Upper lobe of right lung (tissue), 1 donor: Measurements from ENCODE around the gene FASN. TPM values are rescaled to one million over a fixed set of nuclear protein-coding genes. Genes with fewer than 3 reads are reported as not detected.

Source experiments
- ATAC-seq: fragments of 200-7000 bp; cut with Tn5 transposase; one replicate; pipeline ENCODE4 v1.9.1; 2020; ENCODE audit warnings: mild to moderate bottlenecking, moderate library complexity
- DNase-seq: peaks from one replicate; pipeline ENCODE4 v3.0.0-alpha.2; 2020
- H3K27ac ChIP-seq: fragments of 200-600 bp; one replicate; pipeline ENCODE4 v1.8.0; 2022
- H3K27me3 ChIP-seq: fragments of 200-600 bp; one replicate; pipeline ENCODE4 v1.8.0; 2022; ENCODE audit warnings: mild to moderate bottlenecking
- H3K36me3 ChIP-seq: fragments of 200-600 bp; one replicate; pipeline ENCODE4 v1.8.0; 2022
- H3K4me1 ChIP-seq: fragments of 200-600 bp; one replicate; pipeline ENCODE4 v1.8.0; 2022
- H3K4me3 ChIP-seq: fragments of 200-600 bp; one replicate; pipeline ENCODE4 v1.8.0; 2022; ENCODE audit warnings: mild to moderate bottlenecking
- H3K9me3 ChIP-seq: fragments of 200-600 bp; one replicate; pipeline ENCODE4 v1.8.0; 2022
- CTCF ChIP-seq: fragments of 200-600 bp; IDR thresholded peaks from one replicate; pipeline ENCODE4 v1.8.0; 2022; ENCODE audit warnings: antibody characterized with exemption
- intact Hi-C: fragments of 100-400 bp; cut with DNase I; formaldehyde crosslinking; loops from one replicate; pipeline ENCODE4 v1.11.0; 2022
- total RNA-seq: library from RNA; stranded (reverse); fragmentation: NEBNext Ultra II Directional; extraction: Animal tissue kit (Norgen Biotek cat#: 25700); gene quantifications from one replicate; pipeline ENCODE4 v1.2.1, GENCODE V29; 2021
- donor health status: DM: no; HTN: yes; CAD: no; lungs with severe emphysema.

Gene FASN
- total RNA-seq, 1 donor from 2014 or later = 432 TPM

DNA sequence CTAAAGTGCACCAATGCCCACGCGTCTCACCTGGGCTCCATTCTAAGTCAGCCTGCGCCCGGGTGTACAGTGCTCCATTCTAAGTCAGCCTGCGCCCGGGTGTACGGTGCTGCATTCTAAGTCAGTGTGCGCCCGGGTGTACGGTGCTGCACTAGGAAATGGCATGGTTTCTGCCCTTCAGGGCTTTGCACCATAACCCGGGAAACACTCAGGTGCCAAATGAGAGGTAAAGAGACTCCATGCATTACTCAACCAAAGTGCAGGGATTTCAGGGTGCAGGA, 29.2 kb upstream of the FASN start:
- ATAC-seq (no peak), DNase-seq (no peak)
- no peak for TF ChIP-seq CTCF
- no peaks in the 10 kb centered on the region for H3K36me3 ChIP-seq
- no peaks in the 10 kb centered on the region for H3K27me3 ChIP-seq
- H3K4me3 ChIP-seq = no peak overlapping the region
- H3K9me3 ChIP-seq = no peaks in the 10 kb centered on the region
- no peak overlapping the region for H3K27ac ChIP-seq
- no peaks in the 10 kb centered on the region for H3K4me1 ChIP-seq
- intact Hi-C loops = no loop called here

GRCh38 chr17:82126556-82127314, 28.7 kb upstream of the FASN start:
- Histone ChIP-seq H3K27me3 (no peaks in the 10 kb centered on the region), H3K36me3 (no peaks in the 10 kb centered on the region), H3K9me3 (no peaks in the 10 kb centered on the region), H3K4me1 (no peaks in the 10 kb centered on the region), H3K27ac (peak overlapping the region; percentile 24), H3K4me3 (no peak overlapping the region)
- ATAC-seq (peak; percentile 28), DNase-seq (no peak)
- intact Hi-C loops = no loop called here
- no peak for TF ChIP-seq CTCF

DNA sequence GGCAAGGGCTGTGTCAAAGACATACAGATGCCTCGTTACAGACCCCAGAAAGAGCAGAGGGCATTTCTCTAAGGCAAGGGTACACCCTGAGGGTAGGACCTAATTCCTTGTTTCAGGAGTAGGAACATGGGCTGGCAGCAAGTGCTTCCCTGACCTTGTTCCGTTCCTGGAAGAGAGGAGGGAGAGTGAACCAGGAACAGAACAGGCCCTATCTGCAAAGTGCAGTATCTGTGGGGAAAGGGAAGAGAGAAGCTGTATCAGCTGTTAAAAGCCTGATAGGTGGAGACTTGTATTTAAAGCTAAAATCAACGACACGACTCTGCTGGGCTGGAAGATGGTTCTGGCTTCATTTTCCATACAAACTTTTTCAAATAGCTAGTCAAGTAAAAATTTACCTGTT, 26.1 kb upstream of the FASN start:
- Histone ChIP-seq H3K4me1 (no peaks in the 10 kb centered on the region), H3K36me3 (no peaks in the 10 kb centered on the region), H3K9me3 (no peaks in the 10 kb centered on the region), H3K27ac (no peak overlapping the region), H3K27me3 (no peaks in the 10 kb centered on the region), H3K4me3 (no peak overlapping the region)
- no peak for ATAC-seq
- DNase-seq = no peak
- no peak for TF ChIP-seq CTCF
- intact Hi-C loops = no loop called here

GRCh38 chr17:82121660-82122629, 23.9 kb upstream of the FASN start:
- H3K9me3 ChIP-seq = no peaks in the 10 kb centered on the region
- no peak for TF ChIP-seq CTCF
- H3K27ac ChIP-seq = no peak overlapping the region
- H3K4me3 ChIP-seq = no peak overlapping the region
- intact Hi-C loops = no loop called here
- H3K36me3 ChIP-seq = no peaks in the 10 kb centered on the region
- DNase-seq (no peak), ATAC-seq (no peak)
- no peaks in the 10 kb centered on the region for H3K4me1 ChIP-seq
- H3K27me3 ChIP-seq = no peaks in the 10 kb centered on the region

DNA sequence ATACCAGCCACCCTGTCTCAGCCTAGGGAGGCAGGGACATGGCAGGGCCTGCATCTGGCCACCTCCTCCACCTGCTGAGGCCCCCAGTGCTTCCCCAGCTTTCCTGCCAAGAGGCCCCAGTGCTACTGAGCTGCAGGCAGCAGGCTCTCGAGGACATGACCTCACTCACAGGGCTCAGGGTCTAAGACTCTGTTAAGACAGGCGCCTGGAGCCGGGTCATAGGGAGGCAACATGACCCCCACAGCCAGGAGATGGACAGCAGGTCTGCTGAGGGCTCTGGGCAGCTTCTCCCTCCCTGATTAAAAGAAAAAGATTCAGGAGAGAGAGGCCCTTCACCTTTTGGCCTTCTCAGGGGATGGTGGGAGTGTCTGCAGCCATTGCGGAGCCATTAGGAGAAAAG, 23.2 kb upstream of the FASN start:
- H3K27ac ChIP-seq = no peak overlapping the region
- no peaks in the 10 kb centered on the region for H3K4me1 ChIP-seq
- no peak for TF ChIP-seq CTCF
- H3K9me3 ChIP-seq = no peaks in the 10 kb centered on the region
- no peak overlapping the region for H3K4me3 ChIP-seq
- DNase-seq (no peak), ATAC-seq (no peak)
- intact Hi-C loops = no loop called here
- no peaks in the 10 kb centered on the region for H3K27me3 ChIP-seq
- H3K36me3 ChIP-seq = no peaks in the 10 kb centered on the region
